Small intestine (tissue), 7 donors: ENCODE measurements around the gene RPP38. TPM values are rescaled to one million over a fixed set of nuclear protein-coding genes. Genes with fewer than 3 reads are reported as not detected.

Experiments used
- DNase-seq, 2 donors: peaks; one replicate each; pipeline versions ENCODE4 v3.0.0 to v3.0.0-alpha.2; 2013
- FAIRE-seq: peaks from 2 replicates; lab custom pipeline; 2012; peaks lifted over from hg19 to GRCh38; lab: Jason Lieb, UNC
- H3K27ac ChIP-seq, 3 donors: one replicate each; pipeline ENCODE4 v1.5.1; 2013; ENCODE audit warnings: low read length in 2 of 3, mild to moderate bottlenecking in 2 of 3, control low read depth in 1 of 3, inconsistent platforms in 1 of 3, low read depth in 1 of 3, moderate library complexity in 1 of 3
- H3K27me3 ChIP-seq, 3 donors: one replicate each; pipeline ENCODE4 v1.6.1; 2013; ENCODE audit warnings: low read length in 3 of 3, inconsistent platforms in 1 of 3; ENCODE audit not compliant: control insufficient read depth in 3 of 3, insufficient read depth in 3 of 3
- H3K36me3 ChIP-seq, 3 donors: one replicate each; pipeline ENCODE4 v1.6.1; 2013; ENCODE audit warnings: low read length in 3 of 3, inconsistent platforms in 1 of 3, low read depth in 1 of 3, mild to moderate bottlenecking in 1 of 3, moderate library complexity in 1 of 3; ENCODE audit not compliant: control insufficient read depth in 3 of 3, insufficient read depth in 2 of 3
- H3K4me1 ChIP-seq, 3 donors: one replicate each; pipeline ENCODE4 v1.6.1; 2013; ENCODE audit warnings: low read length in 2 of 3, inconsistent platforms in 1 of 3, low read depth in 1 of 3, mild to moderate bottlenecking in 1 of 3, moderate library complexity in 1 of 3; ENCODE audit not compliant: control insufficient read depth in 3 of 3, insufficient read depth in 2 of 3
- H3K4me3 ChIP-seq, 3 donors: one replicate each; pipeline ENCODE4 v1.5.1; 2013; ENCODE audit warnings: low read length in 3 of 3, control low read depth in 1 of 3, inconsistent platforms in 1 of 3, low read depth in 1 of 3, mild to moderate bottlenecking in 1 of 3, moderate library complexity in 1 of 3
- H3K9me3 ChIP-seq, 2 donors: one replicate each; pipeline ENCODE4 v1.6.1; 2013; ENCODE audit warnings: low read depth in 1 of 2, low read length in 1 of 2; ENCODE audit not compliant: control insufficient read depth in 2 of 2, insufficient read depth in 1 of 2
- WGBS, 3 donors: extraction: QIAGEN DNeasy Blood & Tissue Kit; methylation state at CpG; one replicate each; pipeline ENCODE4 v1.1.7; 2013; 5-methylcytosine and 5-hydroxymethylcytosine counted together
- polyA plus RNA-seq, 4 donors: library from polyadenylated mRNA; stranded (reverse) in 3 of 4; unstranded in 1 of 4; fragments of 200-250 nt in 3 of 4; fragments of 120-200 nt in 1 of 4; gene quantifications; one replicate each; pipeline versions ENCODE4 v1.2.1 to v1.2.3, GENCODE V29; 2013
- donor health status: healthy with polysubstance abuse.
- donor health status: control.
- donor health status: control.
- donor health status: Bipolar disorder and iron deficiency.
- donor health status: healthy.

Gene RPP38
- polyA plus RNA-seq, 4 donors = 20.8 to 32.4 (median 25.9) TPM

GRCh38 chr10:15067154-15067553 is 30.0 kb upstream of the RPP38 start:
- Histone ChIP-seq H3K27me3 (no peaks in the 10 kb centered on the region), H3K9me3 (peaks cover 0 to 10% of the 10 kb centered on the region in 2 donors), H3K4me1 (no peaks in the 10 kb centered on the region), H3K27ac (no peak overlapping the region), H3K36me3 (no peaks in the 10 kb centered on the region), H3K4me3 (no peak overlapping the region)
- FAIRE-seq = no peak
- no peak for DNase-seq
- 87 to 91% (median 90%) methylated on average over 5 of the region's 5 CpGs for WGBS, 3 donors

GRCh38 chr10:15068802-15069201 is 28.4 kb upstream of the RPP38 start:
- 72 to 81% (median 78%) methylated on average over 3 of the region's 3 CpGs for WGBS, 3 donors
- FAIRE-seq = no peak
- no peak for DNase-seq
- Histone ChIP-seq H3K4me1 (no peaks in the 10 kb centered on the region), H3K4me3 (no peak overlapping the region), H3K9me3 (peaks cover 0 to 16% of the 10 kb centered on the region in 2 donors), H3K36me3 (no peaks in the 10 kb centered on the region), H3K27ac (no peak overlapping the region), H3K27me3 (no peaks in the 10 kb centered on the region)

- Histone ChIP-seq H3K27ac (no peak overlapping the region), H3K4me1 (no peaks in the 10 kb centered on the region)
Observed at GRCh38 chr10:15069230-15069629, 27.9 kb upstream of the RPP38 start.

GRCh38 chr10:15072358-15072757 is 24.8 kb upstream of the RPP38 start:
- 93 to 97% (median 96%) methylated on average over 5 of the region's 5 CpGs for WGBS, 3 donors
- Histone ChIP-seq H3K4me3 (no peak overlapping the region), H3K27ac (no peak overlapping the region), H3K4me1 (no peaks in the 10 kb centered on the region), H3K36me3 (no peaks in the 10 kb centered on the region), H3K27me3 (no peaks in the 10 kb centered on the region), H3K9me3 (peaks cover 0 to 12% of the 10 kb centered on the region in 2 donors)
- no peak for DNase-seq
- FAIRE-seq = no peak

More at GRCh38 chr10:15069230-15069629, 27.9 kb upstream of the RPP38 start:
- H3K9me3 ChIP-seq = peaks cover 0 to 18% of the 10 kb centered on the region in 2 donors
- WGBS, 3 donors = 64 to 75% (median 69%) methylated on average over 4 of the region's 4 CpGs
- DNase-seq (no peak), FAIRE-seq (no peak)
- no peaks in the 10 kb centered on the region for H3K27me3 ChIP-seq
- no peaks in the 10 kb centered on the region for H3K36me3 ChIP-seq
- no peak overlapping the region for H3K4me3 ChIP-seq

GRCh38 chr10:15075421-15075820 is 21.7 kb upstream of the RPP38 start:
- Histone ChIP-seq H3K4me3 (no peak overlapping the region), H3K4me1 (no peaks in the 10 kb centered on the region), H3K36me3 (no peaks in the 10 kb centered on the region), H3K9me3 (peaks cover 0 to 12% of the 10 kb centered on the region in 2 donors), H3K27ac (no peak overlapping the region), H3K27me3 (no peaks in the 10 kb centered on the region)
- DNase-seq = no peak
- WGBS, 3 donors = 91 to 93% (median 92%) methylated on average over 3 of the region's 3 CpGs
- no peak for FAIRE-seq

- Histone ChIP-seq H3K9me3 (no peaks in the 10 kb centered on the region), H3K36me3 (no peaks in the 10 kb centered on the region), H3K4me1 (peaks cover 0 to 3% (median 0%) of the 10 kb centered on the region in 3 donors), H3K4me3 (peak overlapping the region in 2 of 3 donors; percentile 27 to 33), H3K27ac (peak overlapping the region in 2 of 3 donors; percentile 22 to 54), H3K27me3 (no peaks in the 10 kb centered on the region)
- FAIRE-seq = no peak
- WGBS, 3 donors = 75 to 77% (median 76%) methylated on average over 18 of the region's 18 CpGs
- no peak for DNase-seq
Observed at GRCh38 chr10:15083674-15084501, 13.3 kb upstream of the RPP38 start.

GRCh38 chr10:15084502-15084922 is 12.6 kb upstream of the RPP38 start:
- FAIRE-seq = peak; percentile 67

GRCh38 chr10:15088428-15089261 is 8.5 kb upstream of the RPP38 start, which contains the start of gene ACBD7:
Gene ACBD7, minus strand, starts transcription at chr10:15088776. Its CDS starts 48 bp downstream, at chr10:15088728.
- Histone ChIP-seq H3K27ac (no peak within 1 kb of the TSS), H3K9me3 (no peaks in the 10 kb centered on the region), H3K27me3 (no peaks in the 10 kb centered on the region), H3K4me3 (peak within 1 kb of the TSS; percentile 48 to 75 (median 55)), H3K4me1 (peaks cover 0 to 4% (median 0%) of the 10 kb centered on the region in 3 donors), H3K36me3 (no peaks in the 10 kb centered on the region)
- no peak for FAIRE-seq
- peak; percentile 82 to 90 for DNase-seq
- WGBS, 3 donors = 7 to 10% (median 7%) methylated on average over 40 to 63 of the region's 63 CpGs

More at GRCh38 chr10:15084502-15084922, 12.6 kb upstream of the RPP38 start:
- WGBS, 3 donors = 10 to 28% (median 26%) methylated on average over 7 of the region's 7 CpGs
- Histone ChIP-seq H3K4me1 (peaks cover 0 to 4% (median 0%) of the 10 kb centered on the region in 3 donors), H3K4me3 (peak overlapping the region in 2 of 3 donors; percentile 27 to 33), H3K27me3 (no peaks in the 10 kb centered on the region), H3K9me3 (no peaks in the 10 kb centered on the region), H3K36me3 (no peaks in the 10 kb centered on the region), H3K27ac (peak overlapping the region in 2 of 3 donors; percentile 22 to 54)
- peak; percentile 62 to 97 for DNase-seq
